Cardiac fibroblast (primary cell): ENCODE data around the gene LIMA1.

ENCODE experiments used
- DNase-seq, 2 donors: peaks; one replicate each; pipeline versions ENCODE4 v3.0.0 to v3.0.0-alpha.2; 2010; ENCODE audit warnings: low read depth in 2 of 2
- H3K4me3 ChIP-seq, 2 donors: replicated peaks in 1 of 2; 1 replicate in 1 of 2; 2 replicates in 1 of 2; pipeline ENCODE4 v1.5.1; 2011; ENCODE audit warnings: low read depth in 2 of 2, low read length in 2 of 2, mild to moderate bottlenecking in 2 of 2, moderate library complexity in 1 of 2
- CTCF ChIP-seq: IDR thresholded peaks from one replicate; pipeline ENCODE4 v1.5.1; 2011; ENCODE audit warnings: low read depth, mild to moderate bottlenecking, low read length, inconsistent platforms

LIMA1 gene

GRCh38 chr12:50188241-50188781 is 95.0 kb downstream of the LIMA1 start:
- peak; percentile 59 to 78 for DNase-seq
- no peak for TF ChIP-seq CTCF
- H3K4me3 ChIP-seq: no peak overlapping the region

DNA sequence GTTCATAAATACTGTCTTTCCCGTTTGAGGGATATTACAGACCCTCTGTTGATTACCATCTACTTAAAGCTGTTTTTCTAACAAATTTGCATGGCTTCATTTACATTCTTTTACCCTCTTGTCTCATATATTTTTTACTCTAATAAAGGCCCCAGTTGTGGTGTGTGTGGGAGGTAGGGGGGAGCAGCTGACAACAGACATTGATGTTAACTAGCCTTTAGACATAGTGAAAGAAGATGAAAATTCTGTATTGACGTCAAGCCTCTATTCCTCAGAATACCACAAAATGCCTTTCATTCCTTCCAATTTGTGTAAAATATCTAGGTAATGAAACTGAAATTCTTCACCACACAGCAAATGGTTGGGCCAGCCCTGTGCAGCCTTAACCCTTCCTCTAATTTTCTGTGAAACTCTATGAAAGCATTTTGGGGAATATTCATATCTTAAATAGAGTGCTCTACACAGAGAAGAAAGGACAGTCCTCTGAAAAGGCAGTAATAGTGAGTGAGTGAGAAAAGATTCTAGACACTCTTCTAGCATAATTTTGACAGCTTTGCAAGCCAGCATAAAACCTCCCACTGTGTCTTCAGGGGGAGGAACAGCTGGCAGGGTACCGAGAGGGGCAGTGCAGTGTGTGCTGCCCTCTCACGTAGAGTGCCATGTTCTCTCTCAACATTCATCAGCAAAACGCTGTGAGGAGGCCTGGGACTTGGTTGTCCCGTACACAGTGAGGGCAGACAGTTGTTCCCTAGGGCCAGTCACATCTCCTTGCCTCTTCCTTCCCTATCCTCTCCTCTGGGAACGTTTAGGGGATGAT is 96.0 kb downstream of the LIMA1 start:
- no peak for TF ChIP-seq CTCF
- peak; percentile 88 to 91 for DNase-seq
- no peak overlapping the region for H3K4me3 ChIP-seq

GRCh38 chr12:50186681-50187080 is 96.6 kb downstream of the LIMA1 start:
- no peak for TF ChIP-seq CTCF
- H3K4me3 ChIP-seq: no peak overlapping the region
- peak; percentile 35 to 79 for DNase-seq

- peak; percentile 63 to 75 for DNase-seq
- no peak overlapping the region for H3K4me3 ChIP-seq
- TF ChIP-seq CTCF: no peak
These were observed 97.2 kb downstream of the LIMA1 start for GRCh38 chr12:50185970-50186663.

GRCh38 chr12:50185301-50185895 is 97.9 kb downstream of the LIMA1 start:
- no peak for DNase-seq
- no peak for TF ChIP-seq CTCF
- H3K4me3 ChIP-seq: no peak overlapping the region

- H3K4me3 ChIP-seq: no peak overlapping the region
- no peak for TF ChIP-seq CTCF
- DNase-seq: no peak
These were observed 99.1 kb downstream of the LIMA1 start for GRCh38 chr12:50184261-50184660.
